Measurements from ENCODE around the gene EXOSC5. TPM values are rescaled to one million over a fixed set of nuclear protein-coding genes. Genes with fewer than 3 reads are reported as not detected.

EXOSC5 gene
- total and polyA plus RNA-seq, 9 of the 15 experiments (the other 6 are each of a cell fraction or from before 2014, with no cell fraction given), result 10.9 to 75.5 (median 37.8) TPM

DNA sequence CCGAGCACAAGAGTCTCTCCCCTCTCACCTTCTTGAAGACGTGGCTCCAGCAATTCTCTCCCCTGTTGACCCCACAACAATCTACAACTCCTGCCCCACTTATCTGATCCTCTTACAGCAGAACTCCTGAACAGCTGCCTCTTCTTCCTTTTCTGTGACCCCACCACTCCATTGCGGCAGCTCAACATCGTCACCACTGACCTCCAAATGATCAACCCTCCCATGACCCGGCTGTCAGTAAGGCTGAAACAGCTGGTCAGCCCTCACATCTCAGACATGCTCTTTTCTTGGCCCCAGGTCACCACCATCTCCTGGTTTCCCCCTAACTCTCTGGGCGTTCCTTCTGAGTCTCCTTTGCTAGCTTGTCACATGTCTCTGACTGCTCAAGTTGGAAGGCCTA, 1.8 kb downstream of the EXOSC5 start (continued):
- TF ChIP-seq PCBP1 (IDR thresholded peaks at IDR 0.05; ENCODE audit: low read depth, low read length, poor library complexity, severe bottlenecking) (no peak), MAFF (IDR thresholded peaks at IDR 0.05; ENCODE audit: low read length) (no peak), KLF6 (CRISPR knock-in tag; IDR thresholded peaks at IDR 0.05; ENCODE audit: borderline replicate concordance) (no peak), RB1 (IDR thresholded peaks at IDR 0.05; ENCODE audit: low read depth) (no peak), ILK (tag; IDR thresholded peaks at IDR 0.05; ENCODE audit: borderline replicate concordance, low read depth) (no peak), POLR2AphosphoS2 (IDR thresholded peaks at IDR 0.05; ENCODE audit: low read length) (no peak), HNRNPLL (IDR thresholded peaks at IDR 0.05; ENCODE audit: low read depth, low read length, poor library complexity, severe bottlenecking) (no peak), RAD21 (CRISPR knock-in tag; conservative IDR thresholded peaks at IDR 0.05 in 1 of 2, IDR thresholded peaks at IDR 0.05 in 1 of 2) (0 out of 4 replicates have a peak, but pooled peaks of 1 of the 2 experiments have one; percentile 13), HDGF (IDR thresholded peaks at IDR 0.05) (peak; percentile 88; the same call in 1 of the 2 replicates), HLTF (IDR thresholded peaks at IDR 0.05) (no peak), EZH2 (IDR thresholded peaks at IDR 0.05; ENCODE audit: borderline replicate concordance, low read depth, low read length) (no peak)
- TF ChIP-seq, protein P1, sequence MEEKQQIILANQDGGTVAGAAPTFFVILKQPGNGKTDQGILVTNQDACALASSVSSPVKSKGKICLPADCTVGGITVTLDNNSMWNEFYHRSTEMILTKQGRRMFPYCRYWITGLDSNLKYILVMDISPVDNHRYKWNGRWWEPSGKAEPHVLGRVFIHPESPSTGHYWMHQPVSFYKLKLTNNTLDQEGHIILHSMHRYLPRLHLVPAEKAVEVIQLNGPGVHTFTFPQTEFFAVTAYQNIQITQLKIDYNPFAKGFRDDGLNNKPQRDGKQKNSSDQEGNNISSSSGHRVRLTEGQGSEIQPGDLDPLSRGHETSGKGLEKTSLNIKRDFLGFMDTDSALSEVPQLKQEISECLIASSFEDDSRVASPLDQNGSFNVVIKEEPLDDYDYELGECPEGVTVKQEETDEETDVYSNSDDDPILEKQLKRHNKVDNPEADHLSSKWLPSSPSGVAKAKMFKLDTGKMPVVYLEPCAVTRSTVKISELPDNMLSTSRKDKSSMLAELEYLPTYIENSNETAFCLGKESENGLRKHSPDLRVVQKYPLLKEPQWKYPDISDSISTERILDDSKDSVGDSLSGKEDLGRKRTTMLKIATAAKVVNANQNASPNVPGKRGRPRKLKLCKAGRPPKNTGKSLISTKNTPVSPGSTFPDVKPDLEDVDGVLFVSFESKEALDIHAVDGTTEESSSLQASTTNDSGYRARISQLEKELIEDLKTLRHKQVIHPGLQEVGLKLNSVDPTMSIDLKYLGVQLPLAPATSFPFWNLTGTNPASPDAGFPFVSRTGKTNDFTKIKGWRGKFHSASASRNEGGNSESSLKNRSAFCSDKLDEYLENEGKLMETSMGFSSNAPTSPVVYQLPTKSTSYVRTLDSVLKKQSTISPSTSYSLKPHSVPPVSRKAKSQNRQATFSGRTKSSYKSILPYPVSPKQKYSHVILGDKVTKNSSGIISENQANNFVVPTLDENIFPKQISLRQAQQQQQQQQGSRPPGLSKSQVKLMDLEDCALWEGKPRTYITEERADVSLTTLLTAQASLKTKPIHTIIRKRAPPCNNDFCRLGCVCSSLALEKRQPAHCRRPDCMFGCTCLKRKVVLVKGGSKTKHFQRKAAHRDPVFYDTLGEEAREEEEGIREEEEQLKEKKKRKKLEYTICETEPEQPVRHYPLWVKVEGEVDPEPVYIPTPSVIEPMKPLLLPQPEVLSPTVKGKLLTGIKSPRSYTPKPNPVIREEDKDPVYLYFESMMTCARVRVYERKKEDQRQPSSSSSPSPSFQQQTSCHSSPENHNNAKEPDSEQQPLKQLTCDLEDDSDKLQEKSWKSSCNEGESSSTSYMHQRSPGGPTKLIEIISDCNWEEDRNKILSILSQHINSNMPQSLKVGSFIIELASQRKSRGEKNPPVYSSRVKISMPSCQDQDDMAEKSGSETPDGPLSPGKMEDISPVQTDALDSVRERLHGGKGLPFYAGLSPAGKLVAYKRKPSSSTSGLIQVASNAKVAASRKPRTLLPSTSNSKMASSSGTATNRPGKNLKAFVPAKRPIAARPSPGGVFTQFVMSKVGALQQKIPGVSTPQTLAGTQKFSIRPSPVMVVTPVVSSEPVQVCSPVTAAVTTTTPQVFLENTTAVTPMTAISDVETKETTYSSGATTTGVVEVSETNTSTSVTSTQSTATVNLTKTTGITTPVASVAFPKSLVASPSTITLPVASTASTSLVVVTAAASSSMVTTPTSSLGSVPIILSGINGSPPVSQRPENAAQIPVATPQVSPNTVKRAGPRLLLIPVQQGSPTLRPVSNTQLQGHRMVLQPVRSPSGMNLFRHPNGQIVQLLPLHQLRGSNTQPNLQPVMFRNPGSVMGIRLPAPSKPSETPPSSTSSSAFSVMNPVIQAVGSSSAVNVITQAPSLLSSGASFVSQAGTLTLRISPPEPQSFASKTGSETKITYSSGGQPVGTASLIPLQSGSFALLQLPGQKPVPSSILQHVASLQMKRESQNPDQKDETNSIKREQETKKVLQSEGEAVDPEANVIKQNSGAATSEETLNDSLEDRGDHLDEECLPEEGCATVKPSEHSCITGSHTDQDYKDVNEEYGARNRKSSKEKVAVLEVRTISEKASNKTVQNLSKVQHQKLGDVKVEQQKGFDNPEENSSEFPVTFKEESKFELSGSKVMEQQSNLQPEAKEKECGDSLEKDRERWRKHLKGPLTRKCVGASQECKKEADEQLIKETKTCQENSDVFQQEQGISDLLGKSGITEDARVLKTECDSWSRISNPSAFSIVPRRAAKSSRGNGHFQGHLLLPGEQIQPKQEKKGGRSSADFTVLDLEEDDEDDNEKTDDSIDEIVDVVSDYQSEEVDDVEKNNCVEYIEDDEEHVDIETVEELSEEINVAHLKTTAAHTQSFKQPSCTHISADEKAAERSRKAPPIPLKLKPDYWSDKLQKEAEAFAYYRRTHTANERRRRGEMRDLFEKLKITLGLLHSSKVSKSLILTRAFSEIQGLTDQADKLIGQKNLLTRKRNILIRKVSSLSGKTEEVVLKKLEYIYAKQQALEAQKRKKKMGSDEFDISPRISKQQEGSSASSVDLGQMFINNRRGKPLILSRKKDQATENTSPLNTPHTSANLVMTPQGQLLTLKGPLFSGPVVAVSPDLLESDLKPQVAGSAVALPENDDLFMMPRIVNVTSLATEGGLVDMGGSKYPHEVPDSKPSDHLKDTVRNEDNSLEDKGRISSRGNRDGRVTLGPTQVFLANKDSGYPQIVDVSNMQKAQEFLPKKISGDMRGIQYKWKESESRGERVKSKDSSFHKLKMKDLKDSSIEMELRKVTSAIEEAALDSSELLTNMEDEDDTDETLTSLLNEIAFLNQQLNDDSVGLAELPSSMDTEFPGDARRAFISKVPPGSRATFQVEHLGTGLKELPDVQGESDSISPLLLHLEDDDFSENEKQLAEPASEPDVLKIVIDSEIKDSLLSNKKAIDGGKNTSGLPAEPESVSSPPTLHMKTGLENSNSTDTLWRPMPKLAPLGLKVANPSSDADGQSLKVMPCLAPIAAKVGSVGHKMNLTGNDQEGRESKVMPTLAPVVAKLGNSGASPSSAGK (IDR thresholded peaks at IDR 0.05), result peak; percentile 16; the same call in 1 of the 2 replicates
- TF ChIP-seq, protein P2, sequence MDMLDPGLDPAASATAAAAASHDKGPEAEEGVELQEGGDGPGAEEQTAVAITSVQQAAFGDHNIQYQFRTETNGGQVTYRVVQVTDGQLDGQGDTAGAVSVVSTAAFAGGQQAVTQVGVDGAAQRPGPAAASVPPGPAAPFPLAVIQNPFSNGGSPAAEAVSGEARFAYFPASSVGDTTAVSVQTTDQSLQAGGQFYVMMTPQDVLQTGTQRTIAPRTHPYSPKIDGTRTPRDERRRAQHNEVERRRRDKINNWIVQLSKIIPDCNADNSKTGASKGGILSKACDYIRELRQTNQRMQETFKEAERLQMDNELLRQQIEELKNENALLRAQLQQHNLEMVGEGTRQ (CRISPR knock-in tag; IDR thresholded peaks at IDR 0.05), result no peak
- TF ChIP-seq, protein P3, sequence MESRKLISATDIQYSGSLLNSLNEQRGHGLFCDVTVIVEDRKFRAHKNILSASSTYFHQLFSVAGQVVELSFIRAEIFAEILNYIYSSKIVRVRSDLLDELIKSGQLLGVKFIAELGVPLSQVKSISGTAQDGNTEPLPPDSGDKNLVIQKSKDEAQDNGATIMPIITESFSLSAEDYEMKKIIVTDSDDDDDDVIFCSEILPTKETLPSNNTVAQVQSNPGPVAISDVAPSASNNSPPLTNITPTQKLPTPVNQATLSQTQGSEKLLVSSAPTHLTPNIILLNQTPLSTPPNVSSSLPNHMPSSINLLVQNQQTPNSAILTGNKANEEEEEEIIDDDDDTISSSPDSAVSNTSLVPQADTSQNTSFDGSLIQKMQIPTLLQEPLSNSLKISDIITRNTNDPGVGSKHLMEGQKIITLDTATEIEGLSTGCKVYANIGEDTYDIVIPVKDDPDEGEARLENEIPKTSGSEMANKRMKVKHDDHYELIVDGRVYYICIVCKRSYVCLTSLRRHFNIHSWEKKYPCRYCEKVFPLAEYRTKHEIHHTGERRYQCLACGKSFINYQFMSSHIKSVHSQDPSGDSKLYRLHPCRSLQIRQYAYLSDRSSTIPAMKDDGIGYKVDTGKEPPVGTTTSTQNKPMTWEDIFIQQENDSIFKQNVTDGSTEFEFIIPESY (CRISPR knock-in tag; IDR thresholded peaks at IDR 0.05), result no peak
